ENCODE results near the gene ATXN7L3.
"Not testable (repeated sequence)": the region's sequence is repeated elsewhere in the genome, so short reads cannot be mapped to it uniquely, and the experiment has no call there.

Gene ATXN7L3

GRCh38 chr17:44199553-44200477 is at the start of gene ATXN7L3:
ATXN7L3 (minus strand) TSS chr17:44199884; CDS start chr17:44198070, 1,814 bp downstream.
- TF ChIP-seq POLR2A (IDR thresholded peaks at IDR 0.05; ENCODE audit: low read length) (no peak), GATA1 (IDR thresholded peaks at IDR 0.05; ENCODE audit: low read depth, low read length) (no peak)
- peak; percentile 99 to 100 for DNase-seq

GRCh38 chr17:44247876-44248736 is 48.4 kb upstream of the ATXN7L3 start:
- peak; percentile 74 to 83 for DNase-seq
- TF ChIP-seq POLR2A (IDR thresholded peaks at IDR 0.05; ENCODE audit: low read length) = peak; percentile 94
- no peak for TF ChIP-seq GATA1 (IDR thresholded peaks at IDR 0.05; ENCODE audit: low read depth, low read length)

GRCh38 chr17:44247440-44247841 is 47.8 kb upstream of the ATXN7L3 start:
- peak; percentile 78 to 83 for DNase-seq
- TF ChIP-seq POLR2A (IDR thresholded peaks at IDR 0.05; ENCODE audit: low read length) = no peak
- no peak for TF ChIP-seq GATA1 (IDR thresholded peaks at IDR 0.05; ENCODE audit: low read depth, low read length)

- TF ChIP-seq POLR2A (IDR thresholded peaks at IDR 0.05; ENCODE audit: low read length) = no peak
- TF ChIP-seq GATA1 (IDR thresholded peaks at IDR 0.05; ENCODE audit: low read depth, low read length) = no peak
- DNase-seq = no peak
These were observed 41.5 kb upstream of the ATXN7L3 start for GRCh38 chr17:44241106-44241624.

- not testable (repeated sequence) for DNase-seq
These were observed 38.2 kb upstream of the ATXN7L3 start for GRCh38 chr17:44237886-44238285.

GRCh38 chr17:44236444-44236991 is 36.8 kb upstream of the ATXN7L3 start:
- peak in 1 of 2 experiments; percentile 76 for DNase-seq
- no peak for TF ChIP-seq GATA1 (IDR thresholded peaks at IDR 0.05; ENCODE audit: low read depth, low read length)
- no peak for TF ChIP-seq POLR2A (IDR thresholded peaks at IDR 0.05; ENCODE audit: low read length)

GRCh38 chr17:44235583-44235936 is 35.9 kb upstream of the ATXN7L3 start:
- no peak for TF ChIP-seq POLR2A (IDR thresholded peaks at IDR 0.05; ENCODE audit: low read length)
- TF ChIP-seq GATA1 (IDR thresholded peaks at IDR 0.05; ENCODE audit: low read depth, low read length) = no peak
- DNase-seq = no peak

GRCh38 chr17:44233582-44233981 is 33.9 kb upstream of the ATXN7L3 start:
- DNase-seq = no peak
- TF ChIP-seq GATA1 (IDR thresholded peaks at IDR 0.05; ENCODE audit: low read depth, low read length) (no peak), POLR2A (IDR thresholded peaks at IDR 0.05; ENCODE audit: low read length) (no peak)

GRCh38 chr17:44232061-44232460 is 32.4 kb upstream of the ATXN7L3 start:
- no peak for DNase-seq
- TF ChIP-seq POLR2A (IDR thresholded peaks at IDR 0.05; ENCODE audit: low read length) = no peak
- TF ChIP-seq GATA1 (IDR thresholded peaks at IDR 0.05; ENCODE audit: low read depth, low read length) = no peak

- TF ChIP-seq POLR2A (IDR thresholded peaks at IDR 0.05; ENCODE audit: low read length) = no peak
- TF ChIP-seq GATA1 (IDR thresholded peaks at IDR 0.05; ENCODE audit: low read depth, low read length) = no peak
These were observed 30.5 kb upstream of the ATXN7L3 start for GRCh38 chr17:44230140-44230539.

GRCh38 chr17:44229090-44229489 is 29.4 kb upstream of the ATXN7L3 start:
- TF ChIP-seq GATA1 (IDR thresholded peaks at IDR 0.05; ENCODE audit: low read depth, low read length) (no peak), POLR2A (IDR thresholded peaks at IDR 0.05; ENCODE audit: low read length) (no peak)
- no peak for DNase-seq

More at GRCh38 chr17:44230140-44230539, 30.5 kb upstream of the ATXN7L3 start:
- DNase-seq = no peak

- no peak for TF ChIP-seq GATA1 (IDR thresholded peaks at IDR 0.05; ENCODE audit: low read depth, low read length)
- TF ChIP-seq POLR2A (IDR thresholded peaks at IDR 0.05; ENCODE audit: low read length) = peak; percentile 26
- DNase-seq = no peak
These were observed 23.9 kb upstream of the ATXN7L3 start for GRCh38 chr17:44223541-44224071.

GRCh38 chr17:44222112-44222869 is 22.6 kb upstream of the ATXN7L3 start:
- DNase-seq = peak; percentile 90
- peak; percentile 91 for TF ChIP-seq POLR2A (IDR thresholded peaks at IDR 0.05; ENCODE audit: low read length)
- TF ChIP-seq GATA1 (IDR thresholded peaks at IDR 0.05; ENCODE audit: low read depth, low read length) = no peak

Measured in erythroblast (primary cell).